Neural crest cell (in vitro differentiated cells): Measurements from ENCODE around the gene C10orf143. TPM values are rescaled to one million over a fixed set of nuclear protein-coding genes. Genes with fewer than 3 reads are reported as not detected.

Experiments
- DNase-seq: peaks from one replicate; pipeline ENCODE4 v3.0.0; 2021; ENCODE audit warnings: low read depth, mixed read lengths, low spot score
- H3K27ac Mint-ChIP-seq: one replicate; pipeline ENCODE4 v1.8.0; 2021; ENCODE audit warnings: mild to moderate bottlenecking, mixed read lengths; ENCODE audit not compliant: unreplicated experiment
- H3K27me3 Mint-ChIP-seq: 2 replicates; pipeline ENCODE4 v1.8.0; 2021; ENCODE audit warnings: low read depth, mild to moderate bottlenecking, mixed read lengths
- H3K36me3 Mint-ChIP-seq: 2 replicates; pipeline ENCODE4 v1.8.0; 2021; ENCODE audit warnings: low read depth, mild to moderate bottlenecking, mixed read lengths
- H3K4me1 Mint-ChIP-seq: 2 replicates; pipeline ENCODE4 v1.8.0; 2021; ENCODE audit warnings: mixed read lengths
- H3K4me3 Mint-ChIP-seq: one replicate; pipeline ENCODE4 v1.8.0; 2021; ENCODE audit warnings: mild to moderate bottlenecking, mixed read lengths
- H3K9me3 Mint-ChIP-seq: 2 replicates; pipeline ENCODE4 v1.8.0; 2021; ENCODE audit warnings: mixed read lengths
- CTCF ChIP-seq: fragments of 200-600 bp; sonication (generic); conservative IDR thresholded peaks from 2 replicates; pipeline ENCODE4 v1.5.0; 2021; ENCODE audit warnings: antibody characterized with exemption, mild to moderate bottlenecking
- total RNA-seq: library from RNA; stranded (reverse); gene quantifications from 2 replicates; pipeline ENCODE4 v1.2.1, GENCODE V29; 2021

Gene C10orf143
- total RNA-seq, 1 donor from 2014 or later, result 2.7 TPM

GRCh38 chr10:130136226-130137089, 25.8 kb upstream of the C10orf143 start, which contains the start of gene GLRX3:
Gene GLRX3 (plus strand): TSS chr10:130136391. CDS start chr10:130136421, 30 bp downstream.
- no peak for TF ChIP-seq CTCF
- H3K36me3 Mint-ChIP-seq, result peaks cover 6% of the 10 kb centered on the region

GRCh38 chr10:130135676-130136225, 25.1 kb upstream of the C10orf143 start:
- DNase-seq, result peak; percentile 15

More at GRCh38 chr10:130136226-130137089, 25.8 kb upstream of the C10orf143 start, which contains the start of gene GLRX3:
- Mint-ChIP-seq H3K9me3 (no peaks in the 10 kb centered on the region), H3K27ac (peak within 1 kb of the TSS; percentile 93), H3K4me3 (peak within 1 kb of the TSS; percentile 95), H3K4me1 (peaks cover 30% of the 10 kb centered on the region), H3K27me3 (no peaks in the 10 kb centered on the region)
- peak; percentile 90 for DNase-seq

GRCh38 chr10:130128922-130129321, 18.3 kb upstream of the C10orf143 start:
- Mint-ChIP-seq H3K4me3 (no peak overlapping the region), H3K4me1 (peaks cover 7% of the 10 kb centered on the region), H3K27ac (no peak overlapping the region), H3K36me3 (no peaks in the 10 kb centered on the region), H3K9me3 (no peaks in the 10 kb centered on the region), H3K27me3 (no peaks in the 10 kb centered on the region)
- no peak for TF ChIP-seq CTCF
- DNase-seq, result no peak

More at GRCh38 chr10:130135676-130136225, 25.1 kb upstream of the C10orf143 start:
- peak overlapping the region; percentile 90 for H3K4me3 Mint-ChIP-seq
- no peaks in the 10 kb centered on the region for H3K27me3 Mint-ChIP-seq
- peak overlapping the region; percentile 19 for H3K27ac Mint-ChIP-seq
- no peaks in the 10 kb centered on the region for H3K9me3 Mint-ChIP-seq
- TF ChIP-seq CTCF, result no peak
- peaks cover 6% of the 10 kb centered on the region for H3K36me3 Mint-ChIP-seq
- H3K4me1 Mint-ChIP-seq, result peaks cover 23% of the 10 kb centered on the region

- H3K27me3 Mint-ChIP-seq, result no peaks in the 10 kb centered on the region
- no peak for DNase-seq
- H3K27ac Mint-ChIP-seq, result no peak overlapping the region
- no peak for TF ChIP-seq CTCF
- H3K4me3 Mint-ChIP-seq, result peak overlapping the region; percentile 18
- peaks cover 7% of the 10 kb centered on the region for H3K4me1 Mint-ChIP-seq
- H3K9me3 Mint-ChIP-seq, result no peaks in the 10 kb centered on the region
- H3K36me3 Mint-ChIP-seq, result no peaks in the 10 kb centered on the region
Measured at GRCh38 chr10:130128062-130128781, 17.6 kb upstream of the C10orf143 start.

- DNase-seq, result peak; percentile 57
- peak; percentile 77 for TF ChIP-seq CTCF
- Mint-ChIP-seq H3K9me3 (no peaks in the 10 kb centered on the region), H3K36me3 (no peaks in the 10 kb centered on the region), H3K27me3 (no peaks in the 10 kb centered on the region), H3K4me1 (peaks cover 7% of the 10 kb centered on the region), H3K27ac (no peak overlapping the region), H3K4me3 (peak overlapping the region; percentile 18)
Measured at GRCh38 chr10:130127364-130128061, 16.9 kb upstream of the C10orf143 start.
